GM19452 (cell line): ENCODE results near the gene RRP8.

ENCODE experiments used
- ATAC-seq: cut with Tn5 transposase; IDR thresholded peaks from one replicate; pipeline ENCODE4 v1.9.1; 2021; ENCODE audit not compliant: unreplicated experiment

Gene RRP8

GRCh38 chr11:6603287-6604080, at the start of gene RRP8, which contains the start of gene ILK:
TSS of gene RRP8 (minus strand) at chr11:6603616. CDS start at chr11:6603502, 114 bp downstream.
TSS of gene ILK (plus strand) at chr11:6603774. CDS start at chr11:6604272, 498 bp downstream.
- peak; percentile 75 for ATAC-seq

- no peak for ATAC-seq
Measured at GRCh38 chr11:6653097-6653496, 49.7 kb upstream of the RRP8 start.

GRCh38 chr11:6652182-6652581, 48.8 kb upstream of the RRP8 start:
- no peak for ATAC-seq

- no peak for ATAC-seq
Measured at GRCh38 chr11:6650980-6651379, 47.6 kb upstream of the RRP8 start.

DNA sequence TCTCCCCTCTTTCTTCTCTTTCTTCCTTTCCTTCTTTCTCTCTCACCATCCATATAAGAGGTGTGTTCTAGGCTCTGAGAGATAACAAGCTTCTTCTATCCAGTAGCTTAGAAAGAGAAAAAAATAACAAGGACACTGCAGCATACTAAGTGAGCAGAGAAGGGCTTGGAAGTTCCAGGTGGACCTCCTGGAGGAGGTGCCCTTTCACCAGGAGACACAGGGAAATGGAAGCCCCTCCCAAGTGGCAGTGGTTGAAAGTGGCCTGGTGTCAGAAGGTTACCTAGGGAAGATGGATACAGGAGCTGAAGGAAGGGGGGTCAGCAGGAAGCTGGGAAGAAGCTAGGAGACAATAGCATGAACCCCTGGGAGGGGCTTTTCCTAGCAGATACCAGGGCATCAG, 46.7 kb upstream of the RRP8 start:
- no peak for ATAC-seq

GRCh38 chr11:6648501-6648900, 45.1 kb upstream of the RRP8 start:
- ATAC-seq, result no peak

GRCh38 chr11:6647836-6648235, 44.4 kb upstream of the RRP8 start:
- ATAC-seq, result no peak

GRCh38 chr11:6646918-6647679, 43.7 kb upstream of the RRP8 start:
- ATAC-seq, result peak; percentile 92

GRCh38 chr11:6646576-6646917, 43.1 kb upstream of the RRP8 start:
- ATAC-seq, result no peak

DNA sequence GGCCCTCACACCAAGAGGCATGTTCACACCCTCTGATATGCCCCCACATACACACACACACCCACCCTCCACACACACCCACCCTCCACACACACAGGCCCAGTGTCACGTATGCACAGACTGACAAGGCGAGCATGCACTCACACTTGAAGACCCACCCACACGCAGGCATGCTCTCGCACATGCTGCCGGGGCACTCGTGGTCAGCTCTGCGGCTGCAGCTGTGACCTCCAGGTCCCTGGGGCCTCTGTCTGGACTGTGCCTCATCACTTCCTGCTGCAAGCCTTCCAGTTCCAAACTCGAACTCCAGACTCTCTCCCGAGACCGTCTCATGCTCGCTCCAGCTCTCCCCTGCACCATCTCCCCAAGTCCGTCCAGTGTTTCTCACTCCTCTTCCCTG, 42.7 kb upstream of the RRP8 start:
- peak; percentile 40 for ATAC-seq

DNA sequence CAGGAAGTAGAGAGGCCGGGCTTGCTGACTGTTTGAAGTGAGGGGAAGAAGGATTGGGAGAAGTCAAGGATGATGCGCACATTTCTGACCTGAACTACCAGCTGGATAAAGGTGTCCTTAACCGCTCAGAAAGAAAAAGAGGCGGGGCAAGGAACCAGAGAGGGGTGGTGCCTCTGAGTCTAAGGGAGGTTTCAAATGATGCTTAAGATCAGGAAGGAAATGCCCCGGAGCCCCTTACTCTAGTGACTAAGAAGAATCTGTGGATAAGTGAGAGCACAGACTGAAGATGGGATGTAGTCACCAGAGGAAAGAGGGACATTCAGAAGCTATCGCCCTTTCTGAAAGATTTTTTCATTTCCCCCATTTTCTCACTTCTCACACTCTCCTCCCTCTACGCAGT, 39.5 kb upstream of the RRP8 start:
- ATAC-seq, result no peak

GRCh38 chr11:6640985-6641701, 37.7 kb upstream of the RRP8 start:
- ATAC-seq, result no peak

GRCh38 chr11:6640036-6640984, 36.9 kb upstream of the RRP8 start:
- no peak for ATAC-seq

GRCh38 chr11:6638429-6638828, 35.0 kb upstream of the RRP8 start:
- no peak for ATAC-seq

DNA sequence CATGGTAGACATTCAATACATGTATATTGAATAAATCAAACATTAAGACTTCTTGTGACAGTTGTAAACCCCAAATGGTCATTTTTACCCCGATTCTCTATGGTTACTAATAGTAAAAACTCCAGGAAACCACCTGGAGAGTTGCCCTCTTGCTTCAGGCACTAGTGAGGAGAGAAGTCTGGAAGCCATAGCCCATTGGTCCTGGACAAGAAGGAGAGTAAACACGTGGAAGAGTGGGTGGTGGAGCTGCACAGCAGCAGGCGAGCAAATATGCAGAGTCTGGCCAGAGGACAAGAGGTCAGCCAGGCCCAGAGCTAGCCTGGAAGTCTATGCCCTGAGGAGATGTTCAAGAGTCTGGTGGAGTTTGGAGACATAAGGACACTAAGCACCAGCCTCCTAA, 34.5 kb upstream of the RRP8 start:
- ATAC-seq, result no peak

- ATAC-seq, result no peak
Measured at GRCh38 chr11:6636480-6636879, 33.1 kb upstream of the RRP8 start.

DNA sequence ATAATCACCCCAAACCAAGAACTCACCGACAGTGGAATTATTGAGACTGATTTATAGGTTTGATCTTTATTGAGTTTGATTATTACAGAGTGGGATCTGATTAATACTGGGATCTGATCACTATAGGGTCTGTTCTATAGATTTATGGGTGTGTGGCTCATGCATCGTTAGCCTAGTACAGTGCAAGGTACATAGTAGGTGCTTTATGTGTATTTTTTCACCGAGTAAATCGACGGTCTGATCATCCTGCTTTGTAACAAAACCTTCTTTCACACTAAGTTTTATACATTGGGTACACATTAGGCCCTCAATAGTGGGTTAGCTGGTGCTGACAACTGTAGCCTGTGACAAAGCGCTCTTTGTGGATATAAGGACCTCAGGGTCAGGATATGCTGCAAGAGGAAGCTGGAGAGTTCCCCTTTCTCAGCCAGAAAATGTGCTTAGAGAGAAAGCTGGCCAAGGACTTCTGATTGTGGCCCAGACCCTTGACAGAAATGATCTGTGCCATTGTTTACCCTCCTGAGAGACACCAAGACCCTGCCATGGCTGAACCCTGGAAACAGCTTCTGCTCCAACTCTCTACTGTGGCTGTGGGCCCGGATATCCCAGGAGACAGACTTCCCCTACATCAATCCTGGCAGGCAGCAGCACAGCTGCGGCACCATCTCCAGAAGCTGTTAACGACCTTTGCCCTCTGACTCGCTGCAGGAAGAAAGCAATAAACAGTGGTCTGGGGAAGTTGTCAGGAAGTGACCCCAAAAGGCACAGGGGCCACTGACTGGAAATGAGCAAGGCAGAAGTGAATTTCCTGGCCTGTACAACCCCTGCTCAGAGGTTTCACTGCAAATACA, 31.9 kb upstream of the RRP8 start:
- no peak for ATAC-seq

- ATAC-seq, result no peak
Measured at GRCh38 chr11:6634534-6634933, 31.1 kb upstream of the RRP8 start.
